BE2C (cell line): ENCODE measurements around the gene SMIM44.

Source experiments
- DNase-seq: peaks from one replicate; pipeline ENCODE4 v3.0.0-alpha.2; 2020
- H3K27me3 ChIP-seq: fragments of 250-450 bp; sonication (Bioruptor Pico); 2 replicates; pipeline ENCODE4 v1.5.1; 2020; ENCODE audit warnings: mild to moderate bottlenecking
- H3K36me3 ChIP-seq: fragments of 250-450 bp; sonication (Bioruptor Pico); 2 replicates; pipeline ENCODE4 v1.5.1; 2020; ENCODE audit warnings: mild to moderate bottlenecking
- H3K4me1 ChIP-seq: fragments of 250-450 bp; sonication (Bioruptor Pico); 2 replicates; pipeline ENCODE4 v1.5.1; 2020
- H3K4me3 ChIP-seq: 2 replicates; pipeline ENCODE4 v1.5.1; 2011; ENCODE audit warnings: low read depth, low read length
- H3K9me3 ChIP-seq: fragments of 250-450 bp; sonication (Bioruptor Pico); 2 replicates; pipeline ENCODE4 v1.5.1; 2020
- TF ChIP-seq, protein P1 (sequence below): IDR thresholded peaks from 2 replicates; pipeline ENCODE4 v1.5.1; 2012; ENCODE audit warnings: mild to moderate bottlenecking, low read depth, low read length

Gene SMIM44

DNA sequence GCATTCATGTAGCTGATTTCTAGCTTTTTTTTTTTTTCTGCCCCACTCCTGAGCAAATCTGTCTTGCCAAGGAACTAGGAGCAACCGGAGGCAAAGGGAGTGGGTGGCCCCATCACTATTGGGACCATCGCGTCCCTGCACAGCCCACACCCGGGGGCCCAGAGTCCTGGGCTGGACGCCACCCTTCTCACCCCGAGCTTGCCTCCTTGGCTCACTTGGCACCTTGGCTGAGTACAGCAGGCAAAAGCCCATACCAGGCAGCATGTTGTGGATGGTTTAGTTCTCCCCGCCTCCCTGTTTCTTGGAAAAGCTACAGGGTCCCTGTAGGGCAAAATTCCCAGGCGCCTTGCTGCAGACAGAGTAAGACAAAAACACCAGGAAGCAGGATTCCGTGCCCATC, 16.6 kb downstream of the SMIM44 start:
- Histone ChIP-seq H3K4me3 (no peak overlapping the region), H3K4me1 (no peaks in the 10 kb centered on the region; the same call in 1 of the 2 replicates), H3K27me3 (peaks cover 3% of the 10 kb centered on the region; the same call in 1 of the 2 replicates), H3K36me3 (peaks cover 11% of the 10 kb centered on the region), H3K9me3 (no peaks in the 10 kb centered on the region)
- TF ChIP-seq, protein P1, sequence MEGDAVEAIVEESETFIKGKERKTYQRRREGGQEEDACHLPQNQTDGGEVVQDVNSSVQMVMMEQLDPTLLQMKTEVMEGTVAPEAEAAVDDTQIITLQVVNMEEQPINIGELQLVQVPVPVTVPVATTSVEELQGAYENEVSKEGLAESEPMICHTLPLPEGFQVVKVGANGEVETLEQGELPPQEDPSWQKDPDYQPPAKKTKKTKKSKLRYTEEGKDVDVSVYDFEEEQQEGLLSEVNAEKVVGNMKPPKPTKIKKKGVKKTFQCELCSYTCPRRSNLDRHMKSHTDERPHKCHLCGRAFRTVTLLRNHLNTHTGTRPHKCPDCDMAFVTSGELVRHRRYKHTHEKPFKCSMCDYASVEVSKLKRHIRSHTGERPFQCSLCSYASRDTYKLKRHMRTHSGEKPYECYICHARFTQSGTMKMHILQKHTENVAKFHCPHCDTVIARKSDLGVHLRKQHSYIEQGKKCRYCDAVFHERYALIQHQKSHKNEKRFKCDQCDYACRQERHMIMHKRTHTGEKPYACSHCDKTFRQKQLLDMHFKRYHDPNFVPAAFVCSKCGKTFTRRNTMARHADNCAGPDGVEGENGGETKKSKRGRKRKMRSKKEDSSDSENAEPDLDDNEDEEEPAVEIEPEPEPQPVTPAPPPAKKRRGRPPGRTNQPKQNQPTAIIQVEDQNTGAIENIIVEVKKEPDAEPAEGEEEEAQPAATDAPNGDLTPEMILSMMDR: no peak
- no peak for DNase-seq

DNA sequence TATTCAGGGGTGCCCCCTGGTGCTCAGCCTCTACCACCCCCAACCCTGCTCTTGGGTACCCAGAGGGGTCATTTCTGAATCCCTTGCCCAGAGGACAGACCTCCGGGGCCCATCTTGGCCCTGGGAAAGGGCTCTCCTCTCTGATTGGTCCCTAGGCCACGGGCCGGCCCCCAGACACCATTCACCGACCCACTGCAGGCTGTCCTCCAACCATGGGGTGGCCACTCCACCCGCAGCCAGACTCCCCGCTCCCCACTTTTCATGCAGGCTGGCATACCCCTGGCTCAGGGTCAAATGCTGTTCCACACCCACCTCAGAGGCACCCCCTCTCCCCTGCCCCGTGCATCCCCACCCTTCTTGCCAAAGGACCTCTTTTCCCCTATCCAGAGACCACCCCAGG, 17.7 kb downstream of the SMIM44 start:
- Histone ChIP-seq H3K9me3 (no peaks in the 10 kb centered on the region), H3K4me1 (no peaks in the 10 kb centered on the region; the same call in 1 of the 2 replicates), H3K36me3 (peaks cover 14% of the 10 kb centered on the region), H3K4me3 (no peak overlapping the region), H3K27me3 (peaks cover 3% of the 10 kb centered on the region; the same call in 1 of the 2 replicates)
- DNase-seq: no peak
- TF ChIP-seq, protein P1: no peak

DNA sequence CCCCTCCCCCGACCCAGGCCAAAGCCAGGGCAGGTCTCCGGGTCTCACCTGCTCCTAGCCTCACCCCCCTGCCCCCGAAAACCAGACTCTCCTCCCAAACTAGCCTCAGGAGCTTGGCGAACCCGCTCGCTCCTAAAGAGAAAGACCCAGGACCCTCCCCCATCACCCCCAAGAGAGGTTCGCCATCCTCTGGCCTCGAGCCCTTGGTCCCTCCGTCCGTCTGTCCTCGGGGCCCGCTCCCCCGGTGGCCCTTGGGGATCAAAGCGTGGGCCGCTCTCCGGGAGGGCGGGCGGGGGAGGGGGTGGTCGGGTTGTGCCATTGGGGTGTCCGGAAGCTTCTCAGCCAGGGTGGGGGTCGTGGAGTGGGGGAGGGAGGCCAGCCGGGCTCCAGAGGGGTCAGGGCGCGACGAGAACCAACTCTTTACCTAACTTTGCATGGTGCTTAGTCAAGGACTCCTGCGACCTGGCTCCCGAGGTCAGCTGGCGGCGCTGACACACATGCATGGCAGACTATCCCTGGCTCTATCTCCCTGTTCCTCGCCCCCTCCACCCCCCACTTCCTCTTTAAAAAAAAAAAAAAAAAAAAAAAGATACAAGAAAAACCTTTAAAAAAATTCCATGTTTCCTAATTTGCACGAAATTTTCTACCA, 18.5 kb downstream of the SMIM44 start:
- H3K27me3 ChIP-seq: no peaks in the 10 kb centered on the region
- no peak overlapping the region for H3K4me3 ChIP-seq
- no peaks in the 10 kb centered on the region for H3K9me3 ChIP-seq
- no peaks in the 10 kb centered on the region; the same call in 1 of the 2 replicates for H3K4me1 ChIP-seq
- TF ChIP-seq, protein P1: no peak
- H3K36me3 ChIP-seq: peaks cover 20% of the 10 kb centered on the region
- DNase-seq: no peak

DNA sequence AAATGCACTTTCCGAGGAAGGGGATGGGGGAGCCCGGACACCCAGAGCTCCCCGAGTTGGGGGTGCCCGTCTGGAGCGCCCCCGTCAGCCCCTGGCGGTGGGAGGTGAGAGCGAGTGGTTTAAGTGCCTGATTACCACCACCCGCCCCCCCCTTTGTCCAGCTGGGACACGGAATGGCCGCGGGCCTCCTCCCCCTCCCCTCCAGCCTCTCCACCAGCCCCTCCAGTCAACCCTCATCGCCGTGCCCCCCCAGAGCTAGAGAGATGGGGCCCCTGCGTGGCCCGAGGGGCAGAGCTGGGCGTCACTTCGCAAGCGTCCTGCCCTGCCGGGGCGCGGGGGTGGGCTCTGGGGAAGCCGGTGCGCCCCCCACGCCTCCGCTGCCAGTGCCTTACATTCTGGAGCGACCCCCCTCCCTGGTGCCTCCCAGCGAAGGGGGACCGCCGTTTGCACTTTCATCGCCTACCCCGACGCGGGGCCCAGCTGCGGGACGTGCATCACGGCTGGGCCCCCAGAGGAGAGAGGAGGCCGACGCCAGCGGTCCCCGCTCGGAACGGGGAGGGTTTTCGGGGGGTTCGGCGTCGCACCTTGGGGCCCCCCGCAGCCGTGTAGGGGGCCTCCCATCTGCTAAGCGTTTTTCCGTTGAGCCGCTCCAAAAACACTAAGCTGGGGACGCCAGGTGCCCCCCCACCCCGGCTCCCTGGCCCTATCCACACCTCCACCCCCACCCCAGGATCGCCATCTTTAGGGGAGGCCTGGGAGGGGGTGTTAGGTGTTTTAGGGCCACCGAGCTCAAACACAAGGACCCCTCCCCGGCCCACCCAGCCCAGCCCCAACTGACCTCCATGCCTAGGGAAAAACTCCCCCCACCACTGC, 19.3 kb downstream of the SMIM44 start:
- peaks cover 20% of the 10 kb centered on the region for H3K36me3 ChIP-seq
- H3K4me3 ChIP-seq: no peak overlapping the region
- H3K4me1 ChIP-seq: peaks cover 4% of the 10 kb centered on the region
- no peaks in the 10 kb centered on the region for H3K9me3 ChIP-seq
- H3K27me3 ChIP-seq: no peaks in the 10 kb centered on the region
- TF ChIP-seq, protein P1: no peak
- no peak for DNase-seq

DNA sequence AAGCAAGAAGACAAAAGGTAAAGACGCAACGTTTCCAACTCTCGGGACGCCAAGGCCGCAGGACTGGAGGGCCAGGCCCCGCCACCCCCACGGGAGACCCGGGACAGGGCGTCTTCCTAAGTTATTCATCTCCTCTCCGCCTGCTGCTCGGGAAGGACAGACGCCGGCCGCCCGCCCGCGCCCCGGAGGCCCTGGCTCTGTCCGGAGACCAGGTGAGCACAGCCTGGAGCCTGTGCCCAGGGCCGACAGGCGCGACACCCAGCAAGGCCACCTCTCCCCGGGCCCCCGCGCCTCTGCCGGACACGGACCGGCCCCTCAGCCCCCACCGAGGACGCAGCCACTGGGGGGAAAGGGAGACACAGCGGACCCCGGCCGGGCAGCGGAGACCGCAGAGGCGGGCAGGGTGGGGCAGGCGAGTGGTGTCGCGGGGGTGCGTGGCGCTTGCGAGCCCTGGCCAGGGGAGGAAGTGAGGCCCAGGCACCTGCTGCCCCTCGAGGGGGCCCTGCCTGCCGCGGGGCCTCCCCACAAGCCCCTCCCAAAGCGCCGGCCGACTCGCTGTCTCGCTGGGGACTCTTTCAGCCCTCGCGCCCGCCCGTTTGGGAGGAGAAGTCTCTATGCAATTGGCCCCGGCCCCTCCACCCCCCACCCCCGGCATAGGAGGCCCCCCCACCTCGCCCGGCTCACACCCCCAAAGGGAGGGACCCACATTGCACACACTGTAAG, 20.1 kb downstream of the SMIM44 start:
- DNase-seq: no peak
- H3K36me3 ChIP-seq: peaks cover 20% of the 10 kb centered on the region
- H3K27me3 ChIP-seq: no peaks in the 10 kb centered on the region
- peaks cover 4% of the 10 kb centered on the region for H3K4me1 ChIP-seq
- TF ChIP-seq, protein P1: no peak
- H3K9me3 ChIP-seq: no peaks in the 10 kb centered on the region
- no peak overlapping the region for H3K4me3 ChIP-seq
